ENCODE results near the gene EFNA4. TPM values are rescaled to one million over a fixed set of nuclear protein-coding genes. Genes with fewer than 3 reads are reported as not detected.
A peak's percentile ranks its signal among the peaks of the same experiment; 100 is the strongest.

EFNA4 gene
- total RNA-seq, 1 donor from 2014 or later, result 10.7 TPM

GRCh38 chr1:155079210-155079486 lies 15.6 kb downstream of the EFNA4 start:
- no peak for DNase-seq (ENCODE audit: low spot score)
- H3K4me1 Mint-ChIP-seq, result peaks cover 53% of the 10 kb centered on the region
- H3K4me3 Mint-ChIP-seq, result peak overlapping the region; percentile 94
- H3K27me3 ChIP-seq, result peaks cover 78% of the 10 kb centered on the region
- H3K36me3 ChIP-seq, result no peaks in the 10 kb centered on the region
- peak overlapping the region; percentile 80 for H3K4me3 ChIP-seq
- H3K9me3 ChIP-seq (ENCODE audit: low read depth), result no peaks in the 10 kb centered on the region
- no peaks in the 10 kb centered on the region for H3K36me3 Mint-ChIP-seq
- H4K20me1 ChIP-seq (ENCODE audit: low read depth), result peaks cover 21% of the 10 kb centered on the region
- TF ChIP-seq EZH2 (IDR thresholded peaks at IDR 0.05), result no peak
- no peak for TF ChIP-seq CTCF (IDR thresholded peaks at IDR 0.05)
- TF ChIP-seq EZH2phosphoT487 (IDR thresholded peaks at IDR 0.05), result no peak
- peak overlapping the region; percentile 22 for H2AFZ ChIP-seq (replicated peaks)
- no peak overlapping the region for H3K9ac ChIP-seq
- no peaks in the 10 kb centered on the region for H3K9me3 Mint-ChIP-seq
- peak overlapping the region; percentile 98 for H3K4me2 ChIP-seq
- peak overlapping the region; percentile 14 for H3K27ac Mint-ChIP-seq
- peaks cover 66% of the 10 kb centered on the region for H3F3A ChIP-seq (ENCODE audit: low read depth)
- H3K27ac ChIP-seq, result no peak overlapping the region
- peaks cover 49% of the 10 kb centered on the region for H3K27me3 Mint-ChIP-seq (ENCODE audit: insufficient read depth, low read depth)
- no peaks in the 10 kb centered on the region for H3K79me2 ChIP-seq (ENCODE audit: low read depth)
- H3K4me1 ChIP-seq, result peaks cover 31% of the 10 kb centered on the region

GRCh38 chr1:155079487-155080311 lies 16.2 kb downstream of the EFNA4 start:
- Mint-ChIP-seq H3K36me3 (no peaks in the 10 kb centered on the region), H3K27ac (peak overlapping the region; percentile 14)
- DNase-seq (ENCODE audit: low spot score), result peak; percentile 46

GRCh38 chr1:155080312-155081228 lies 17.0 kb downstream of the EFNA4 start:
- peak; percentile 95 for DNase-seq (ENCODE audit: low spot score)
- H3K27me3 ChIP-seq, result peaks cover 71% of the 10 kb centered on the region
- Mint-ChIP-seq H3K27me3 (ENCODE audit: insufficient read depth, low read depth) (peaks cover 50% of the 10 kb centered on the region), H3K27ac (no peak overlapping the region), H3K4me3 (peak overlapping the region; percentile 82), H3K36me3 (no peaks in the 10 kb centered on the region), H3K4me1 (peaks cover 59% of the 10 kb centered on the region), H3K9me3 (no peaks in the 10 kb centered on the region)
- H3K36me3 ChIP-seq, result no peaks in the 10 kb centered on the region
- peaks cover 22% of the 10 kb centered on the region for H4K20me1 ChIP-seq (ENCODE audit: low read depth)
- H3K9me3 ChIP-seq (ENCODE audit: low read depth), result no peaks in the 10 kb centered on the region
- peaks cover 70% of the 10 kb centered on the region for H3F3A ChIP-seq (ENCODE audit: low read depth)
- H2AFZ ChIP-seq (replicated peaks), result peak overlapping the region; percentile 68
- H3K9ac ChIP-seq, result no peak overlapping the region
- peak overlapping the region; percentile 98 for H3K4me2 ChIP-seq
- peaks cover 34% of the 10 kb centered on the region for H3K4me1 ChIP-seq
- H3K27ac ChIP-seq, result no peak overlapping the region
- no peaks in the 10 kb centered on the region for H3K79me2 ChIP-seq (ENCODE audit: low read depth)
- TF ChIP-seq CTCF (IDR thresholded peaks at IDR 0.05) (no peak), EZH2 (IDR thresholded peaks at IDR 0.05) (no peak), EZH2phosphoT487 (IDR thresholded peaks at IDR 0.05) (no peak)
- peak overlapping the region; percentile 80 for H3K4me3 ChIP-seq

More at GRCh38 chr1:155079487-155080311, 16.2 kb downstream of the EFNA4 start:
- Histone ChIP-seq H3K4me2 (peak overlapping the region; percentile 98), H4K20me1 (ENCODE audit: low read depth) (peaks cover 21% of the 10 kb centered on the region), H3K27ac (no peak overlapping the region), H3K4me3 (peak overlapping the region; percentile 80), H3F3A (ENCODE audit: low read depth) (peaks cover 67% of the 10 kb centered on the region), H3K9ac (no peak overlapping the region), H3K9me3 (ENCODE audit: low read depth) (no peaks in the 10 kb centered on the region), H3K36me3 (no peaks in the 10 kb centered on the region), H3K4me1 (peaks cover 34% of the 10 kb centered on the region), H2AFZ (replicated peaks) (no peak overlapping the region), H3K27me3 (peaks cover 78% of the 10 kb centered on the region), H3K79me2 (ENCODE audit: low read depth) (no peaks in the 10 kb centered on the region)
- H3K9me3 Mint-ChIP-seq, result no peaks in the 10 kb centered on the region
- peaks cover 58% of the 10 kb centered on the region for H3K4me1 Mint-ChIP-seq
- peaks cover 52% of the 10 kb centered on the region for H3K27me3 Mint-ChIP-seq (ENCODE audit: insufficient read depth, low read depth)
- H3K4me3 Mint-ChIP-seq, result peak overlapping the region; percentile 94
- TF ChIP-seq EZH2 (IDR thresholded peaks at IDR 0.05) (peak; percentile 92), EZH2phosphoT487 (IDR thresholded peaks at IDR 0.05) (peak; percentile 62), CTCF (IDR thresholded peaks at IDR 0.05) (no peak)
